Sciatic nerve (tissue), 2 donors: Measurements from ENCODE around the gene MYH13. TPM values are rescaled to one million over a fixed set of nuclear protein-coding genes. Genes with fewer than 3 reads are reported as not detected.

ENCODE experiments used
- ATAC-seq: fragments of 200-7000 bp; cut with Tn5 transposase; one replicate; pipeline ENCODE4 v1.9.1; 2020; ENCODE audit warnings: mild to moderate bottlenecking, moderate library complexity
- DNase-seq: peaks from one replicate; pipeline ENCODE4 v3.0.0-alpha.2; 2020; ENCODE audit warnings: low spot score
- intact Hi-C: fragments of 100-400 bp; cut with DNase I; formaldehyde crosslinking; loops from one replicate; pipeline ENCODE4 v1.14.2; 2022
- total RNA-seq: library from RNA; stranded (reverse); fragmentation: NEBNext Ultra II Directional; extraction: Animal tissue kit (Norgen Biotek cat#: 25700); gene quantifications from one replicate; pipeline ENCODE4 v1.2.1, GENCODE V29; 2021
- donor health status: DM: no; HTN: no; CAD: no.
- donor health status: DM: no; HTN: no; CAD: no.

MYH13 gene
- total RNA-seq, 1 donor from 2014 or later = not detected

- DNase-seq (no peak), ATAC-seq (no peak)
- intact Hi-C loops = no loop called here
Measured at GRCh38 chr17:10271106-10271562, 101.7 kb downstream of the MYH13 start.

DNA sequence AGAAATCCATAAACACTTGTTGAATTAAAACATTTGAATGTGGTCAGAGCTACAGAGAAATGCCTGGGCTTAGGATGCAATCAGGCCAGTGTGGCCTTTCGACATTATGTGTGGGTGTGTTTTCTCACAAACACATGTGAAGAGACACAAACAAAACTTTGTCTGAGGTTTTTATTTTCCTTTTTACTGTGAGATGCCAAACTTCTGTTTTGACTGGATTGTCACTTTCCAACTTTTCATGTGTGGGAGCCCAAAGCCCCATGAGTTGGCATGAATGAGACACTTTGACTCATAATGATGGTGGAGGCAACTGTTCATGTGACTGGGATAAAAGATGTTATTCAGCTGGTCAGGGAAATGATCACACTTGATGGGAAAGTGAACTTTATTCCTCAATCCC, 102.5 kb downstream of the MYH13 start:
- ATAC-seq (peak; percentile 73), DNase-seq (no peak)

DNA sequence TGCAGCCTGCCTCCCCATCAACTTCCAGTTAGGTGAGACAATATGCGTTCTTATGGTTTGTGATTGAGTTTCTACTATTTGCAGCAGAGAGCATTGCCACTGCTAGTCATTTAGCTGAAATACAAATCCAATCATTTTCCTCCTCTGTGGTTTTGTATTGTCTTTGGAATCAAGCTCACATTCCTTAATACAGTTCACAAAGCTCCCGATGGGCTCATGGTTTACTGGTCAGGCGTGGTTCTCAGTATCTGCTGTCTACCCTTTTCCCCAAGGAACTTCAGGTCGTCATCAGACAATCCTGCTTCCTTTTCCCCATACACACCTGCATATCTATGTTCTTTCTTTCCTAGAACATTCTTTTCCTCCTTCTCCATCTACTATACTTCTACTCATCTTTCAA, 104.8 kb downstream of the MYH13 start:
- ATAC-seq (peak; percentile 81), DNase-seq (no peak)
- intact Hi-C loops = no loop called here

More for the DNA sequence above, 102.5 kb downstream of the MYH13 start:
- intact Hi-C loops = no loop called here

DNA sequence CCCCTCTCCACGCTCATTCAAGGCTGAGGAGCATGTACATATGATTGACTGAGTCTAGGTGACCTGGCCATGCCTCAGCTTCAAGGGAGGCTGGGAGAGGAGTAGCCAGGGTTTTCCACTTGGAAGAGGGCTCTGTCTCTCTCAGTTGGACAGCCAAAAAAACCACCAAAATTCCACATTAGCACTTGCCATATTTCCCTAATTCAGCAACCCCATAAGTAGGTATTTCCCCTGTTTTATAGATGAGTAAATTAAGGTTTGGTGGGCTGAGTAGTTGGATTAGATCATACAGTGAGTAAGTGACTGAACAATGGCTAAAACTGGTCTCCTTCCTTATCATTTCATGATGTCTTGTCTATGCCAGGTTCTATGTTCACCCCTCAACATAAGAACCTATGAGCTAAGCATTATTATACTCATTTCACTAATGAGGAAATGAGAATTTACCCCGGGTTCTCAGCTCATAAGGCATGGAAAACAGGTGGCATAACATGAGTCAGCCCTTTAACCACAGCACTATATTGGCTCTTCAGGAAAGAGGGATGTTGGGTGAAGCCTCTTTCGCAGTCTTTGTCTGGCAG, 106.4 kb downstream of the MYH13 start:
- ATAC-seq (no peak), DNase-seq (no peak)
- intact Hi-C loops = no loop called here

GRCh38 chr17:10265100-10265810, 107.6 kb downstream of the MYH13 start:
- ATAC-seq = no peak
- DNase-seq = no peak

GRCh38 chr17:10264051-10264450, 108.8 kb downstream of the MYH13 start:
- DNase-seq = no peak
- intact Hi-C loops = no loop called here
- ATAC-seq = no peak

More at GRCh38 chr17:10265100-10265810, 107.6 kb downstream of the MYH13 start:
- intact Hi-C loops = no loop called here

DNA sequence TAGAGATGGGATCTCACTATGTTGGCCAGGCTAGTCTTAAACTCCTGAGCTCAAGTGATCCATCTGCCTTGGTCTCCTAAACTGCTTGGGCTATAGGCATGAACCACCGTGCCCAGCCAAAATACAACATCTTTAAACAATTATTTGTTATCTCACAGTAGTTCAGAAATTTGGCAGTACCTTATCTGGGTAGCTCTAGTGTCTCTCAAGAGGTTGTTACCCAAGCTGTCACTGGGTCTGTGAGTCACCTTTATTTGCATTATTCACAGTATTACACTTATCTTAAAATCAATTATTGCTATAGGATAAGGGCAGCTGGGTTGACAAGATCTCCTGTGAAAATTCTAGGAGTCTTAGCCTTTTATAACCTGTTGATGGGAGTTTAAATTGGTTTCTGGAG, 110.4 kb downstream of the MYH13 start:
- DNase-seq (no peak), ATAC-seq (no peak)
- intact Hi-C loops = no loop called here

GRCh38 chr17:10261098-10261497, 111.7 kb downstream of the MYH13 start:
- ATAC-seq (no peak), DNase-seq (no peak)
- intact Hi-C loops = no loop called here

GRCh38 chr17:10251212-10251948, 121.4 kb downstream of the MYH13 start:
- intact Hi-C loops = no loop called here
- DNase-seq (no peak), ATAC-seq (no peak)

Other genes with a start within 250 kb of the MYH13 start
- gene GAS7, start 174.4 kb downstream of the MYH13 start, total RNA-seq = 431 TPM
- not detected for gene MYH8, start 48.9 kb upstream of the MYH13 start, total RNA-seq
- not detected for gene MYH4, start 96.6 kb upstream of the MYH13 start, total RNA-seq
- not detected for gene MYH1, start 145.5 kb upstream of the MYH13 start, total RNA-seq
- gene MYH2, start 176.7 kb upstream of the MYH13 start, total RNA-seq = not detected